NCI-H446 treated with DMSO at 0.1 percent for 48 hours (cell line): ENCODE data around the gene ENPP6.
"Not testable (repeated sequence)": the region's sequence is repeated elsewhere in the genome, so short reads cannot be mapped to it uniquely, and the experiment has no call there.

Experiments
- DNase-seq: peaks from one replicate; lab custom pipeline; 2025; lab: John Stamatoyannopoulos, UW

Gene ENPP6

GRCh38 chr4:184148738-184149637 lies 68.7 kb downstream of the ENPP6 start:
- no peak for DNase-seq

- no peak for DNase-seq
Observed at GRCh38 chr4:184147858-184148737, 69.6 kb downstream of the ENPP6 start.

- no peak for DNase-seq
Observed at GRCh38 chr4:184146951-184147350, 70.7 kb downstream of the ENPP6 start.

GRCh38 chr4:184145596-184145995 lies 72.1 kb downstream of the ENPP6 start:
- DNase-seq = no peak

- no peak for DNase-seq
Observed at GRCh38 chr4:184143770-184144564, 73.7 kb downstream of the ENPP6 start.

GRCh38 chr4:184142121-184143000 lies 75.3 kb downstream of the ENPP6 start:
- no peak for DNase-seq

GRCh38 chr4:184140901-184141300 lies 76.8 kb downstream of the ENPP6 start:
- DNase-seq = not testable (repeated sequence)

- DNase-seq = no peak
Observed at GRCh38 chr4:184136525-184136924, 81.1 kb downstream of the ENPP6 start.

GRCh38 chr4:184126800-184127199 lies 90.9 kb downstream of the ENPP6 start:
- DNase-seq = no peak

- no peak for DNase-seq
Observed at GRCh38 chr4:184122631-184123408, 94.9 kb downstream of the ENPP6 start.

- DNase-seq = no peak
Observed at GRCh38 chr4:184120549-184121127, 97.0 kb downstream of the ENPP6 start.

GRCh38 chr4:184117662-184118199 lies 99.9 kb downstream of the ENPP6 start:
- DNase-seq = no peak

- no peak for DNase-seq
Observed at GRCh38 chr4:184115399-184115798, 102.3 kb downstream of the ENPP6 start.

- DNase-seq = no peak
Observed at GRCh38 chr4:184114431-184114830, 103.2 kb downstream of the ENPP6 start.

GRCh38 chr4:184112006-184112550 lies 105.6 kb downstream of the ENPP6 start:
- DNase-seq = no peak

- DNase-seq = no peak
Observed at GRCh38 chr4:184111233-184111832, 106.3 kb downstream of the ENPP6 start.

- no peak for DNase-seq
Observed at GRCh38 chr4:184110452-184111224, 107.0 kb downstream of the ENPP6 start.

GRCh38 chr4:184108006-184108501 lies 109.6 kb downstream of the ENPP6 start:
- no peak for DNase-seq
